GM23338 (cell line): ENCODE data around the gene SSR4. TPM values are rescaled to one million over a fixed set of nuclear protein-coding genes. Genes with fewer than 3 reads are reported as not detected.

Source experiments
- ATAC-seq: fragments of 200-7000 bp; cut with Tn5 transposase; 3 replicates; pipeline ENCODE4 v1.9.1; 2020
- DNase-seq: peaks from one replicate; pipeline ENCODE4 v3.0.0-alpha.2; 2015; ENCODE audit warnings: low spot score
- H2AFZ ChIP-seq: fragments of 200-600 bp; sonication (generic); 2 replicates; pipeline ENCODE4 v1.8.0; 2016; ENCODE audit warnings: antibody characterized with exemption, mild to moderate bottlenecking, moderate library complexity
- H3F3A ChIP-seq: fragments of 200-600 bp; sonication (generic); replicated peaks from 2 replicates; pipeline ENCODE4 v1.8.0; 2017; ENCODE audit warnings: antibody characterized with exemption, mixed run types, low read depth
- H3K27ac ChIP-seq: fragments of 200-600 bp; sonication (generic); 2 replicates; pipeline ENCODE4 v1.6.1; 2016; ENCODE audit warnings: low read depth
- H3K27me3 ChIP-seq: fragments of 200-600 bp; sonication (generic); 2 replicates; pipeline ENCODE4 v1.8.0; 2016; ENCODE audit warnings: mild to moderate bottlenecking, mixed run types, moderate library complexity; ENCODE audit not compliant: insufficient read depth
- H3K36me3 ChIP-seq: fragments of 200-600 bp; sonication (generic); 2 replicates; pipeline ENCODE4 v1.8.0; 2016; ENCODE audit warnings: mild to moderate bottlenecking; ENCODE audit not compliant: insufficient read depth
- H3K4me1 ChIP-seq: fragments of 200-600 bp; sonication (generic); 2 replicates; pipeline ENCODE4 v1.8.0; 2016; ENCODE audit warnings: mild to moderate bottlenecking, moderate library complexity; ENCODE audit not compliant: insufficient read depth
- H3K4me2 ChIP-seq: fragments of 200-600 bp; sonication (generic); 2 replicates; pipeline ENCODE4 v1.7.1; 2017; ENCODE audit warnings: mixed run types
- H3K4me3 ChIP-seq: fragments of 200-600 bp; sonication (generic); 2 replicates; pipeline ENCODE4 v1.6.1; 2016; ENCODE audit warnings: mixed run types
- H3K79me2 ChIP-seq: fragments of 200-600 bp; sonication (generic); replicated peaks from 2 replicates; pipeline ENCODE4 v1.8.0; 2017; ENCODE audit warnings: mild to moderate bottlenecking; ENCODE audit not compliant: insufficient read depth
- H3K9me2 ChIP-seq: fragments of 200-600 bp; sonication (generic); 2 replicates; pipeline ENCODE4 v1.8.0; 2017; ENCODE audit not compliant: insufficient read depth
- H4K20me1 ChIP-seq: fragments of 200-600 bp; sonication (generic); replicated peaks from 2 replicates; pipeline ENCODE4 v1.8.0; 2017; ENCODE audit warnings: mild to moderate bottlenecking; ENCODE audit not compliant: insufficient read depth
- H3K27ac Mint-ChIP-seq: 2 replicates; pipeline ENCODE4 v1.8.0; 2020; ENCODE audit warnings: inconsistent platforms, mild to moderate bottlenecking, moderate library complexity, mixed read lengths
- H3K27me3 Mint-ChIP-seq: 3 replicates; pipeline ENCODE4 v1.8.0; 2022; ENCODE audit warnings: low read depth, mild to moderate bottlenecking, moderate library complexity, mixed read lengths, inconsistent platforms; ENCODE audit not compliant: insufficient read depth, poor library complexity
- H3K36me3 Mint-ChIP-seq: 3 replicates; pipeline ENCODE4 v1.8.0; 2021; ENCODE audit warnings: low read depth, mild to moderate bottlenecking, inconsistent platforms, moderate library complexity, mixed read lengths
- H3K4me1 Mint-ChIP-seq: 3 replicates; pipeline ENCODE4 v1.8.0; 2020; ENCODE audit warnings: mild to moderate bottlenecking, inconsistent platforms, mixed read lengths
- H3K4me3 Mint-ChIP-seq: 3 replicates; pipeline ENCODE4 v1.8.0; 2021; ENCODE audit warnings: moderate library complexity, mild to moderate bottlenecking, inconsistent platforms, mixed read lengths
- H3K9me3 Mint-ChIP-seq: 3 replicates; pipeline ENCODE4 v1.8.0; 2020; ENCODE audit warnings: moderate library complexity, mild to moderate bottlenecking, inconsistent platforms, mixed read lengths
- CREB1 ChIP-seq: fragments of 250-450 bp; sonication (Bioruptor Pico); IDR thresholded peaks from 2 replicates; pipeline ENCODE4 v1.5.0; 2020; ENCODE audit warnings: low read depth, mild to moderate bottlenecking, moderate library complexity
- EZH2 ChIP-seq: fragments of 200-600 bp; sonication (generic); IDR thresholded peaks from one replicate; pipeline ENCODE4 v1.8.0; 2017; ENCODE audit warnings: antibody characterized with exemption, mild to moderate bottlenecking, low read depth; ENCODE audit not compliant: unreplicated experiment
- EZH2phosphoT487 ChIP-seq: fragments of 200-600 bp; sonication (generic); IDR thresholded peaks from one replicate; pipeline ENCODE4 v1.8.1; 2018; ENCODE audit warnings: antibody characterized with exemption; ENCODE audit not compliant: unreplicated experiment
- JUNB ChIP-seq: IDR thresholded peaks from one replicate; pipeline ENCODE4 v1.6.1; 2016; ENCODE audit warnings: antibody characterized with exemption; ENCODE audit not compliant: unreplicated experiment
- NANOG ChIP-seq: IDR thresholded peaks from 2 replicates; pipeline ENCODE4 v1.6.1; 2016; ENCODE audit warnings: antibody characterized with exemption, borderline replicate concordance
- POLR2AphosphoS5 ChIP-seq: IDR thresholded peaks from 2 replicates; pipeline ENCODE4 v1.6.1; 2016; ENCODE audit warnings: antibody characterized with exemption, low read depth
- STAT1 ChIP-seq: IDR thresholded peaks from one replicate; pipeline ENCODE4 v1.6.1; 2016; ENCODE audit warnings: antibody characterized with exemption; ENCODE audit not compliant: unreplicated experiment
- ZNF114 ChIP-seq: fragments of 250-450 bp; sonication (Bioruptor Pico); IDR thresholded peaks from 2 replicates; pipeline ENCODE4 v1.5.0; 2020; ENCODE audit warnings: mild to moderate bottlenecking, moderate library complexity
- ZNF331 ChIP-seq: fragments of 250-450 bp; sonication (Bioruptor Pico); IDR thresholded peaks from 2 replicates; pipeline ENCODE4 v1.5.0; 2020; ENCODE audit warnings: low read depth, mild to moderate bottlenecking, moderate library complexity
- polyA plus RNA-seq: library from polyadenylated mRNA; unstranded; fragments of >200 nt; fragmentation: Nextera tagmentation; extraction: Ambion mirVana; gene quantifications from 2 replicates; pipeline ENCODE4 v1.2.1, GENCODE V29; 2016
- total RNA-seq: library from RNA; depleted of rRNA; stranded (reverse); fragments of >200 nt; shearing (Covaris generic); gene quantifications from 2 replicates; pipeline ENCODE4 v1.2.3, GENCODE V29; 2014
- TF ChIP-seq, protein P1 (sequence below), 2 experiments: fragments of 200-600 bp in 1 of 2; sonication (generic) in 1 of 2; conservative IDR thresholded peaks; 2 replicates each; pipeline versions ENCODE4 v1.5.1 to v1.6.1; 2016 to 2017; ENCODE audit warnings: antibody characterized with exemption in 2 of 2, low read depth in 2 of 2, mild to moderate bottlenecking in 2 of 2, moderate library complexity in 1 of 2
- TF ChIP-seq, protein P2 (sequence below): IDR thresholded peaks from 2 replicates; pipeline ENCODE4 v1.6.1; 2016; ENCODE audit warnings: antibody characterized with exemption
- TF ChIP-seq, protein P3 (sequence below): fragments of 250-450 bp; sonication (Bioruptor Pico); IDR thresholded peaks from 2 replicates; pipeline ENCODE4 v1.5.0; 2020; ENCODE audit warnings: mild to moderate bottlenecking, moderate library complexity
- TF ChIP-seq, protein P4 (sequence below): IDR thresholded peaks from one replicate; pipeline ENCODE4 v1.6.1; 2018; ENCODE audit warnings: antibody characterized with exemption; ENCODE audit not compliant: unreplicated experiment

Gene SSR4
- total and polyA plus RNA-seq, 2 experiments from 2014 or later, result 107 to 352 TPM

DNA sequence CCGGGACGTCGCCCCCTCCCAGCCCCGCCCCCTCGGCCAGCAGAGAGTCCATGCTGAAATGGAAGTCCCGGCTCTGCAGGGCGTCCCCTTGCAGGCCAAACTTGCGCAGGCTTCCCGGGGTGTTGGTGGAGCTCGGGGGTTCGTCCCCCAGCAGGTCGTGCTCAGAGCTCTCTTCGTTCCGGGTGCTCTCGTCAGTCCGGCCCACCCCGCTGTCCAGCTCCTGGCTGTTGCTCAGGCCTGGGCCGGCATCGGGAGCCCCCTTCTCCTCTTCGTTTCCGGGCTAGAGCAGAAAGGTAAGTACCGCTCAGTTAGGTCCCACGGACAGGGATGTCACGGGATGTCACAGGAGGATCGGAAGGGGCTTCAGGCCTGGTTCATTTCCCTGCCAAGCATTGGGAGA, 10.2 kb downstream of the SSR4 start:
- Histone ChIP-seq H4K20me1 (no peaks in the 10 kb centered on the region; the same call in 1 of the 2 replicates), H3K27ac (no peak overlapping the region), H3K27me3 (no peaks in the 10 kb centered on the region), H2AFZ (no peak overlapping the region), H3K9me2 (no peaks in the 10 kb centered on the region), H3K79me2 (peaks cover 16% of the 10 kb centered on the region), H3K36me3 (no peaks in the 10 kb centered on the region), H3K4me3 (no peak overlapping the region), H3F3A (0 out of 2 replicates have a peak, but pooled peaks cover 2% of the 10 kb centered on the region), H3K4me2 (no peak overlapping the region), H3K4me1 (no peaks in the 10 kb centered on the region)
- Mint-ChIP-seq H3K27me3 (peaks cover 14% of the 10 kb centered on the region), H3K4me1 (peaks cover 14% of the 10 kb centered on the region; the same call in 2 of the 3 replicates), H3K36me3 (peaks cover 22% of the 10 kb centered on the region), H3K4me3 (no peak overlapping the region), H3K9me3 (no peaks in the 10 kb centered on the region), H3K27ac (no peak overlapping the region)
- TF ChIP-seq ZNF331 (CRISPR knock-in tag) (no peak), STAT1 (no peak), EZH2 (no peak), ZNF114 (no peak), JUNB (no peak), CREB1 (CRISPR knock-in tag) (no peak), NANOG (no peak), POLR2AphosphoS5 (no peak), EZH2phosphoT487 (no peak)
- TF ChIP-seq, protein P1, sequence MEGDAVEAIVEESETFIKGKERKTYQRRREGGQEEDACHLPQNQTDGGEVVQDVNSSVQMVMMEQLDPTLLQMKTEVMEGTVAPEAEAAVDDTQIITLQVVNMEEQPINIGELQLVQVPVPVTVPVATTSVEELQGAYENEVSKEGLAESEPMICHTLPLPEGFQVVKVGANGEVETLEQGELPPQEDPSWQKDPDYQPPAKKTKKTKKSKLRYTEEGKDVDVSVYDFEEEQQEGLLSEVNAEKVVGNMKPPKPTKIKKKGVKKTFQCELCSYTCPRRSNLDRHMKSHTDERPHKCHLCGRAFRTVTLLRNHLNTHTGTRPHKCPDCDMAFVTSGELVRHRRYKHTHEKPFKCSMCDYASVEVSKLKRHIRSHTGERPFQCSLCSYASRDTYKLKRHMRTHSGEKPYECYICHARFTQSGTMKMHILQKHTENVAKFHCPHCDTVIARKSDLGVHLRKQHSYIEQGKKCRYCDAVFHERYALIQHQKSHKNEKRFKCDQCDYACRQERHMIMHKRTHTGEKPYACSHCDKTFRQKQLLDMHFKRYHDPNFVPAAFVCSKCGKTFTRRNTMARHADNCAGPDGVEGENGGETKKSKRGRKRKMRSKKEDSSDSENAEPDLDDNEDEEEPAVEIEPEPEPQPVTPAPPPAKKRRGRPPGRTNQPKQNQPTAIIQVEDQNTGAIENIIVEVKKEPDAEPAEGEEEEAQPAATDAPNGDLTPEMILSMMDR (conservative IDR thresholded peaks at IDR 0.05; ENCODE audit: low read depth in 2 of 2), result no peak
- TF ChIP-seq, protein P2, sequence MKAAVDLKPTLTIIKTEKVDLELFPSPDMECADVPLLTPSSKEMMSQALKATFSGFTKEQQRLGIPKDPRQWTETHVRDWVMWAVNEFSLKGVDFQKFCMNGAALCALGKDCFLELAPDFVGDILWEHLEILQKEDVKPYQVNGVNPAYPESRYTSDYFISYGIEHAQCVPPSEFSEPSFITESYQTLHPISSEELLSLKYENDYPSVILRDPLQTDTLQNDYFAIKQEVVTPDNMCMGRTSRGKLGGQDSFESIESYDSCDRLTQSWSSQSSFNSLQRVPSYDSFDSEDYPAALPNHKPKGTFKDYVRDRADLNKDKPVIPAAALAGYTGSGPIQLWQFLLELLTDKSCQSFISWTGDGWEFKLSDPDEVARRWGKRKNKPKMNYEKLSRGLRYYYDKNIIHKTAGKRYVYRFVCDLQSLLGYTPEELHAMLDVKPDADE, result no peak
- TF ChIP-seq, protein P3, sequence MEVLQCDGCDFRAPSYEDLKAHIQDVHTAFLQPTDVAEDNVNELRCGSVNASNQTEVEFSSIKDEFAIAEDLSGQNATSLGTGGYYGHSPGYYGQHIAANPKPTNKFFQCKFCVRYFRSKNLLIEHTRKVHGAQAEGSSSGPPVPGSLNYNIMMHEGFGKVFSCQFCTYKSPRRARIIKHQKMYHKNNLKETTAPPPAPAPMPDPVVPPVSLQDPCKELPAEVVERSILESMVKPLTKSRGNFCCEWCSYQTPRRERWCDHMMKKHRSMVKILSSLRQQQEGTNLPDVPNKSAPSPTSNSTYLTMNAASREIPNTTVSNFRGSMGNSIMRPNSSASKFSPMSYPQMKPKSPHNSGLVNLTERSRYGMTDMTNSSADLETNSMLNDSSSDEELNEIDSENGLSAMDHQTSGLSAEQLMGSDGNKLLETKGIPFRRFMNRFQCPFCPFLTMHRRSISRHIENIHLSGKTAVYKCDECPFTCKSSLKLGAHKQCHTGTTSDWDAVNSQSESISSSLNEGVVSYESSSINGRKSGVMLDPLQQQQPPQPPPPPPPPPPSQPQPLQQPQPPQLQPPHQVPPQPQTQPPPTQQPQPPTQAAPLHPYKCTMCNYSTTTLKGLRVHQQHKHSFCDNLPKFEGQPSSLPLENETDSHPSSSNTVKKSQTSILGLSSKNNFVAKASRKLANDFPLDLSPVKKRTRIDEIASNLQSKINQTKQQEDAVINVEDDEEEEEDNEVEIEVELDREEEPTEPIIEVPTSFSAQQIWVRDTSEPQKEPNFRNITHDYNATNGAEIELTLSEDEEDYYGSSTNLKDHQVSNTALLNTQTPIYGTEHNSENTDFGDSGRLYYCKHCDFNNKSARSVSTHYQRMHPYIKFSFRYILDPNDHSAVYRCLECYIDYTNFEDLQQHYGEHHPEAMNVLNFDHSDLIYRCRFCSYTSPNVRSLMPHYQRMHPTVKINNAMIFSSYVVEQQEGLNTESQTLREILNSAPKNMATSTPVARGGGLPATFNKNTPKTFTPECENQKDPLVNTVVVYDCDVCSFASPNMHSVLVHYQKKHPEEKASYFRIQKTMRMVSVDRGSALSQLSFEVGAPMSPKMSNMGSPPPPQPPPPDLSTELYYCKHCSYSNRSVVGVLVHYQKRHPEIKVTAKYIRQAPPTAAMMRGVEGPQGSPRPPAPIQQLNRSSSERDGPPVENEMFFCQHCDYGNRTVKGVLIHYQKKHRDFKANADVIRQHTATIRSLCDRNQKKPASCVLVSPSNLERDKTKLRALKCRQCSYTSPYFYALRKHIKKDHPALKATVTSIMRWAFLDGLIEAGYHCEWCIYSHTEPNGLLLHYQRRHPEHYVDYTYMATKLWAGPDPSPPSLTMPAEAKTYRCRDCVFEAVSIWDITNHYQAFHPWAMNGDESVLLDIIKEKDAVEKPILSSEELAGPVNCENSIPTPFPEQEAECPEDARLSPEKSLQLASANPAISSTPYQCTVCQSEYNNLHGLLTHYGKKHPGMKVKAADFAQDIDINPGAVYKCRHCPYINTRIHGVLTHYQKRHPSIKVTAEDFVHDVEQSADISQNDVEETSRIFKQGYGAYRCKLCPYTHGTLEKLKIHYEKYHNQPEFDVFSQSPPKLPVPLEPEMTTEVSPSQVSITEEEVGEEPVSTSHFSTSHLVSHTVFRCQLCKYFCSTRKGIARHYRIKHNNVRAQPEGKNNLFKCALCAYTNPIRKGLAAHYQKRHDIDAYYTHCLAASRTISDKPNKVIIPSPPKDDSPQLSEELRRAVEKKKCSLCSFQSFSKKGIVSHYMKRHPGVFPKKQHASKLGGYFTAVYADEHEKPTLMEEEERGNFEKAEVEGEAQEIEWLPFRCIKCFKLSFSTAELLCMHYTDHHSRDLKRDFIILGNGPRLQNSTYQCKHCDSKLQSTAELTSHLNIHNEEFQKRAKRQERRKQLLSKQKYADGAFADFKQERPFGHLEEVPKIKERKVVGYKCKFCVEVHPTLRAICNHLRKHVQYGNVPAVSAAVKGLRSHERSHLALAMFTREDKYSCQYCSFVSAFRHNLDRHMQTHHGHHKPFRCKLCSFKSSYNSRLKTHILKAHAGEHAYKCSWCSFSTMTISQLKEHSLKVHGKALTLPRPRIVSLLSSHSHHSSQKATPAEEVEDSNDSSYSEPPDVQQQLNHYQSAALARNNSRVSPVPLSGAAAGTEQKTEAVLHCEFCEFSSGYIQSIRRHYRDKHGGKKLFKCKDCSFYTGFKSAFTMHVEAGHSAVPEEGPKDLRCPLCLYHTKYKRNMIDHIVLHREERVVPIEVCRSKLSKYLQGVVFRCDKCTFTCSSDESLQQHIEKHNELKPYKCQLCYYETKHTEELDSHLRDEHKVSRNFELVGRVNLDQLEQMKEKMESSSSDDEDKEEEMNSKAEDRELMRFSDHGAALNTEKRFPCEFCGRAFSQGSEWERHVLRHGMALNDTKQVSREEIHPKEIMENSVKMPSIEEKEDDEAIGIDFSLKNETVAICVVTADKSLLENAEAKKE (CRISPR knock-in tag), result no peak
- TF ChIP-seq, protein P4, sequence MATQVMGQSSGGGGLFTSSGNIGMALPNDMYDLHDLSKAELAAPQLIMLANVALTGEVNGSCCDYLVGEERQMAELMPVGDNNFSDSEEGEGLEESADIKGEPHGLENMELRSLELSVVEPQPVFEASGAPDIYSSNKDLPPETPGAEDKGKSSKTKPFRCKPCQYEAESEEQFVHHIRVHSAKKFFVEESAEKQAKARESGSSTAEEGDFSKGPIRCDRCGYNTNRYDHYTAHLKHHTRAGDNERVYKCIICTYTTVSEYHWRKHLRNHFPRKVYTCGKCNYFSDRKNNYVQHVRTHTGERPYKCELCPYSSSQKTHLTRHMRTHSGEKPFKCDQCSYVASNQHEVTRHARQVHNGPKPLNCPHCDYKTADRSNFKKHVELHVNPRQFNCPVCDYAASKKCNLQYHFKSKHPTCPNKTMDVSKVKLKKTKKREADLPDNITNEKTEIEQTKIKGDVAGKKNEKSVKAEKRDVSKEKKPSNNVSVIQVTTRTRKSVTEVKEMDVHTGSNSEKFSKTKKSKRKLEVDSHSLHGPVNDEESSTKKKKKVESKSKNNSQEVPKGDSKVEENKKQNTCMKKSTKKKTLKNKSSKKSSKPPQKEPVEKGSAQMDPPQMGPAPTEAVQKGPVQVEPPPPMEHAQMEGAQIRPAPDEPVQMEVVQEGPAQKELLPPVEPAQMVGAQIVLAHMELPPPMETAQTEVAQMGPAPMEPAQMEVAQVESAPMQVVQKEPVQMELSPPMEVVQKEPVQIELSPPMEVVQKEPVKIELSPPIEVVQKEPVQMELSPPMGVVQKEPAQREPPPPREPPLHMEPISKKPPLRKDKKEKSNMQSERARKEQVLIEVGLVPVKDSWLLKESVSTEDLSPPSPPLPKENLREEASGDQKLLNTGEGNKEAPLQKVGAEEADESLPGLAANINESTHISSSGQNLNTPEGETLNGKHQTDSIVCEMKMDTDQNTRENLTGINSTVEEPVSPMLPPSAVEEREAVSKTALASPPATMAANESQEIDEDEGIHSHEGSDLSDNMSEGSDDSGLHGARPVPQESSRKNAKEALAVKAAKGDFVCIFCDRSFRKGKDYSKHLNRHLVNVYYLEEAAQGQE, result no peak
- DNase-seq, result no peak
- ATAC-seq, result no peak
